ENCODE data around the gene TAP1. TPM values are rescaled to one million over a fixed set of nuclear protein-coding genes. Genes with fewer than 3 reads are reported as not detected.

TAP1 gene
- polyA plus RNA-seq, 1 experiment, result 38.6 TPM

GRCh38 chr6:32803416-32803815 lies 50.1 kb downstream of the TAP1 start:
- no peak for TF ChIP-seq CTCF (IDR thresholded peaks at IDR 0.05; ENCODE audit: low read depth, low read length)
- CTCF ChIA-PET, result interaction anchor here (0.8 to 2.0 kb wide), 3 partner anchors 8 to 390 kb away, joined by 3 to 5 read pairs (median 4); no protein-coding TSS in a partner anchor
- H3K9me3 ChIP-seq (ENCODE audit: control insufficient read depth, insufficient read depth, low read length), result peaks cover 4% of the 10 kb centered on the region; the same call in 1 of the 2 replicates
- no peak for DNase-seq (ENCODE audit: low read depth, low spot score)
- no peak overlapping the region for H3K27ac ChIP-seq (ENCODE audit: low read depth, low read length)
- peaks cover 3% of the 10 kb centered on the region for H3K27me3 ChIP-seq (ENCODE audit: control insufficient read depth, insufficient read depth, low read length)
- POLR2A ChIA-PET, result no interaction called here
- H3K4me3 ChIP-seq (ENCODE audit: low read depth, low read length), result no peak overlapping the region

GRCh38 chr6:32799740-32800139 lies 53.8 kb downstream of the TAP1 start:
- H3K4me3 ChIP-seq (ENCODE audit: low read depth, low read length), result no peak overlapping the region
- H3K27ac ChIP-seq (ENCODE audit: low read depth, low read length), result no peak overlapping the region
- ChIA-PET POLR2A (no interaction called here), CTCF (interaction anchor here (0.7 to 3.5 kb wide), 7 partner anchors 14 to 386 kb away, joined by 3 to 26 read pairs (median 6); partner anchors contain the start of gene TAP2)
- H3K9me3 ChIP-seq (ENCODE audit: control insufficient read depth, insufficient read depth, low read length), result peaks cover 4% of the 10 kb centered on the region; the same call in 1 of the 2 replicates
- TF ChIP-seq CTCF (IDR thresholded peaks at IDR 0.05; ENCODE audit: low read depth, low read length), result no peak
- H3K27me3 ChIP-seq (ENCODE audit: control insufficient read depth, insufficient read depth, low read length), result peaks cover 9% of the 10 kb centered on the region
- DNase-seq (ENCODE audit: low read depth, low spot score), result no peak

- Histone ChIP-seq H3K4me3 (ENCODE audit: low read depth, low read length) (no peak overlapping the region), H3K27me3 (ENCODE audit: control insufficient read depth, insufficient read depth, low read length) (peaks cover 11% of the 10 kb centered on the region), H3K27ac (ENCODE audit: low read depth, low read length) (no peak overlapping the region), H3K9me3 (ENCODE audit: control insufficient read depth, insufficient read depth, low read length) (peaks cover 4% of the 10 kb centered on the region; the same call in 1 of the 2 replicates)
- DNase-seq (ENCODE audit: low read depth, low spot score), result no peak
- CTCF ChIA-PET, result interaction anchor here (1.3 to 3.5 kb wide), 5 partner anchors 13 to 386 kb away, joined by 4 to 26 read pairs (median 7); partner anchors contain the start of gene TAP2
- TF ChIP-seq CTCF (IDR thresholded peaks at IDR 0.05; ENCODE audit: low read depth, low read length), result no peak
- POLR2A ChIA-PET, result no interaction called here
These were observed 54.3 kb downstream of the TAP1 start for GRCh38 chr6:32799168-32799567.

- POLR2A ChIA-PET, result no interaction called here
- CTCF ChIA-PET, result interaction anchor here (0.6 to 3.4 kb wide), 12 partner anchors 11 to 384 kb away, joined by 3 to 26 read pairs (median 3); partner anchors contain the start of gene TAP2
- TF ChIP-seq CTCF (IDR thresholded peaks at IDR 0.05; ENCODE audit: low read depth, low read length), result peak; percentile 77
- no peak for DNase-seq (ENCODE audit: low read depth, low spot score)
- peaks cover 4% of the 10 kb centered on the region; the same call in 1 of the 2 replicates for H3K9me3 ChIP-seq (ENCODE audit: control insufficient read depth, insufficient read depth, low read length)
- no peak overlapping the region for H3K27ac ChIP-seq (ENCODE audit: low read depth, low read length)
- H3K4me3 ChIP-seq (ENCODE audit: low read depth, low read length), result peak overlapping the region; percentile 47
- H3K27me3 ChIP-seq (ENCODE audit: control insufficient read depth, insufficient read depth, low read length), result peaks cover 13% of the 10 kb centered on the region
These were observed 56.4 kb downstream of the TAP1 start for GRCh38 chr6:32796848-32797776.

Small RNA genes within 50 kb of the gene (small RNA-seq; reads per million reads assigned to genes)
- gene HLA-Z (ENCODE audit: insufficient read length, low read depth), result not detected

Other genes starting within 250 kb of the TAP1 start
- gene HLA-DQA1, start 216.3 kb downstream of the TAP1 start, polyA plus RNA-seq (2011; rRNA removed), result not detected in 2 replicates
- gene HLA-DQB1, start 187.0 kb downstream of the TAP1 start, polyA plus RNA-seq (2011; rRNA removed), result not detected in 2 replicates
- not detected in 2 replicates for gene HLA-DQA2, start 112.3 kb downstream of the TAP1 start, polyA plus RNA-seq (2011; rRNA removed)
- gene HLA-DQB2, start 90.2 kb downstream of the TAP1 start, polyA plus RNA-seq (2011; rRNA removed), result not detected in 2 replicates
- gene HLA-DOB, start 36.7 kb downstream of the TAP1 start, polyA plus RNA-seq (2011; rRNA removed), result not detected in 2 replicates
- gene TAP2, start 15.0 kb downstream of the TAP1 start, polyA plus RNA-seq (2011; rRNA removed), result 15.3 and 15.4 TPM in 2 replicates
- 62.0 and 70.0 TPM in 2 replicates for gene PSMB8, start 9.7 kb downstream of the TAP1 start, polyA plus RNA-seq (2011; rRNA removed)
- 34.8 and 38.4 TPM in 2 replicates for gene PSMB9, start 488 bp upstream of the TAP1 start, polyA plus RNA-seq (2011; rRNA removed)
- 0.07 and 0.12 TPM in 2 replicates for gene HLA-DMB, start 87.3 kb upstream of the TAP1 start, polyA plus RNA-seq (2011; rRNA removed)
- gene HLA-DMA, start 99.4 kb upstream of the TAP1 start, polyA plus RNA-seq (2011; rRNA removed), result 7.1 and 8.2 TPM in 2 replicates
- gene BRD2, start 114.9 kb upstream of the TAP1 start, polyA plus RNA-seq (2011; rRNA removed), result 110 and 138 TPM in 2 replicates
- 0.02 TPM in 1 of 2 replicates, not detected in the other for gene HLA-DOA, start 155.9 kb upstream of the TAP1 start, polyA plus RNA-seq (2011; rRNA removed)
- gene HLA-DPA1, start 219.9 kb upstream of the TAP1 start, polyA plus RNA-seq (2011; rRNA removed), result 0.10 and 0.15 TPM in 2 replicates
- gene HLA-DPB1, start 222.3 kb upstream of the TAP1 start, polyA plus RNA-seq (2011; rRNA removed), result 0.94 and 1.6 TPM in 2 replicates

Data from AG04450 (cell line).